HG03095 (cell line): ENCODE results near the gene SST.
A peak's percentile ranks its signal among the peaks of the same experiment; 100 is the strongest.
"Not testable (repeated sequence)": the region's sequence is repeated elsewhere in the genome, so short reads cannot be mapped to it uniquely, and the experiment has no call there.

Source experiments
- ATAC-seq: cut with Tn5 transposase; IDR thresholded peaks from one replicate; pipeline ENCODE4 v1.9.1; 2021; ENCODE audit warnings: moderate library complexity; ENCODE audit not compliant: unreplicated experiment

Gene SST

GRCh38 chr3:187684880-187685279 is 14.7 kb upstream of the SST start:
- ATAC-seq, result no peak

- no peak for ATAC-seq
These were observed 14.2 kb upstream of the SST start for GRCh38 chr3:187684444-187684843.

- not testable (repeated sequence) for ATAC-seq
These were observed 11.6 kb upstream of the SST start for GRCh38 chr3:187681756-187682155.

GRCh38 chr3:187679638-187680396 is 9.6 kb upstream of the SST start:
- no peak for ATAC-seq

GRCh38 chr3:187678726-187679268 is 8.6 kb upstream of the SST start:
- ATAC-seq, result no peak

GRCh38 chr3:187677604-187678003 is 7.4 kb upstream of the SST start:
- ATAC-seq, result no peak

- ATAC-seq, result no peak
These were observed 2.8 kb upstream of the SST start for GRCh38 chr3:187673012-187673411.

- ATAC-seq, result no peak
These were observed 2.7 kb downstream of the SST start for GRCh38 chr3:187667526-187667925.

GRCh38 chr3:187665764-187666402 is 4.3 kb downstream of the SST start:
- no peak for ATAC-seq

- ATAC-seq, result no peak
These were observed 5.2 kb downstream of the SST start for GRCh38 chr3:187665010-187665409.

GRCh38 chr3:187662848-187663409 is 7.3 kb downstream of the SST start:
- no peak for ATAC-seq

GRCh38 chr3:187661267-187661666 is 8.9 kb downstream of the SST start:
- no peak for ATAC-seq

- ATAC-seq, result no peak
These were observed 18.9 kb downstream of the SST start for GRCh38 chr3:187651282-187651681.

GRCh38 chr3:187648177-187648576 is 22.0 kb downstream of the SST start:
- ATAC-seq, result peak; percentile 97

GRCh38 chr3:187646906-187647660 is 23.1 kb downstream of the SST start:
- no peak for ATAC-seq

- not testable (repeated sequence) for ATAC-seq
These were observed 24.8 kb downstream of the SST start for GRCh38 chr3:187645379-187645778.

GRCh38 chr3:187642861-187643260 is 27.3 kb downstream of the SST start:
- ATAC-seq, result no peak

GRCh38 chr3:187641320-187642016 is 28.7 kb downstream of the SST start:
- ATAC-seq, result no peak

- no peak for ATAC-seq
These were observed 29.6 kb downstream of the SST start for GRCh38 chr3:187640569-187641059.

GRCh38 chr3:187639927-187640568 is 30.1 kb downstream of the SST start:
- ATAC-seq, result no peak
